ENCODE results near the gene PRKN.

DNA sequence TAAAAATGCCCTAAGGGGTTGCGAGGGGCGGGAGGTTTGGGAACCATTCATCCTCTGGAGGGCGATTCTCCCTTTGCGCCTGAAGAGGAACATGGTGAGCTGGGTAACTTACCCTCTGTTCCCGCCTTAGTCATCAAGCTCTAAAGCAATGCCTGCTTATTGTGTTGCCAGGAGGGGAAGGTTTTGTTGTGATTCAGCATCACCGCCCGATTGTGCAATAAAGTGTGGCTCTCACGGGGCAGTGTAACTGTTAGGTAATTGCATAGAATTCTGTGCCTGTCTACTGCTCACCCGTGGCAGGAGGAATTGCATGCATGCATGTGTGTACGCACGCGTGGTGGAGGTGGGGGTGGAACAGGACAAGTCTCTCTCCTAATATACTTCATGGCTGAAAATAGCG lies 1358.2 kb downstream of the PRKN start:
- TF ChIP-seq CTCF (IDR thresholded peaks at IDR 0.05), result no peak
- TF ChIP-seq, protein P1, sequence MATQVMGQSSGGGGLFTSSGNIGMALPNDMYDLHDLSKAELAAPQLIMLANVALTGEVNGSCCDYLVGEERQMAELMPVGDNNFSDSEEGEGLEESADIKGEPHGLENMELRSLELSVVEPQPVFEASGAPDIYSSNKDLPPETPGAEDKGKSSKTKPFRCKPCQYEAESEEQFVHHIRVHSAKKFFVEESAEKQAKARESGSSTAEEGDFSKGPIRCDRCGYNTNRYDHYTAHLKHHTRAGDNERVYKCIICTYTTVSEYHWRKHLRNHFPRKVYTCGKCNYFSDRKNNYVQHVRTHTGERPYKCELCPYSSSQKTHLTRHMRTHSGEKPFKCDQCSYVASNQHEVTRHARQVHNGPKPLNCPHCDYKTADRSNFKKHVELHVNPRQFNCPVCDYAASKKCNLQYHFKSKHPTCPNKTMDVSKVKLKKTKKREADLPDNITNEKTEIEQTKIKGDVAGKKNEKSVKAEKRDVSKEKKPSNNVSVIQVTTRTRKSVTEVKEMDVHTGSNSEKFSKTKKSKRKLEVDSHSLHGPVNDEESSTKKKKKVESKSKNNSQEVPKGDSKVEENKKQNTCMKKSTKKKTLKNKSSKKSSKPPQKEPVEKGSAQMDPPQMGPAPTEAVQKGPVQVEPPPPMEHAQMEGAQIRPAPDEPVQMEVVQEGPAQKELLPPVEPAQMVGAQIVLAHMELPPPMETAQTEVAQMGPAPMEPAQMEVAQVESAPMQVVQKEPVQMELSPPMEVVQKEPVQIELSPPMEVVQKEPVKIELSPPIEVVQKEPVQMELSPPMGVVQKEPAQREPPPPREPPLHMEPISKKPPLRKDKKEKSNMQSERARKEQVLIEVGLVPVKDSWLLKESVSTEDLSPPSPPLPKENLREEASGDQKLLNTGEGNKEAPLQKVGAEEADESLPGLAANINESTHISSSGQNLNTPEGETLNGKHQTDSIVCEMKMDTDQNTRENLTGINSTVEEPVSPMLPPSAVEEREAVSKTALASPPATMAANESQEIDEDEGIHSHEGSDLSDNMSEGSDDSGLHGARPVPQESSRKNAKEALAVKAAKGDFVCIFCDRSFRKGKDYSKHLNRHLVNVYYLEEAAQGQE (IDR thresholded peaks at IDR 0.05; ENCODE audit: insufficient read depth in 1 of 2, low read depth in 2 of 2, low read length in 1 of 2), result no peak
- no peak for TF ChIP-seq POLR2AphosphoS5 (IDR thresholded peaks at IDR 0.05; ENCODE audit: low read depth, low read length)
- TF ChIP-seq SIN3A (IDR thresholded peaks at IDR 0.05; ENCODE audit: borderline replicate concordance, insufficient read depth, low read depth, low read length), result no peak
- no peak for TF ChIP-seq TCF7L2 (IDR thresholded peaks at IDR 0.05; ENCODE audit: low read depth, low read length)
